ENCODE measurements around the gene GNL2. TPM values are rescaled to one million over a fixed set of nuclear protein-coding genes. Genes with fewer than 3 reads are reported as not detected.

GNL2 gene
- total RNA-seq, 1 experiment from 2014 or later: 106 TPM

DNA sequence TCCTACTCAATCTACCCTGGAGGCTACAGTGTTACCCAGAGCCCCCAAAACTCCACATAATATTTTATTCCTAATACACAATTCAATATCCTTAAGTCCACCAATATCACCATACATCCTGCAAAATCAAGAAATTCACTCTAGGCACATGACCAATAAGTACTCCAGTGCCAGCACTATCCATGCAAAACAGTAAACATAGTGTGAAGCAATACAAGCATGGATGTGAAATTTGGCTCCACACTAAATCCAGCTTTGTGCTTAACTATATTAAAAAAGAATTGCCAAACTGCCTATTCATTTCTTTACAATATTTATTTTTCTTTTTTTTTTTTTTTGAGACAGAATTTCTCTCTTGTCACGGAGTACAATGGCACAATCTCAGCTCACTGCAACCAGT, 78.2 kb downstream of the GNL2 start:
- Histone ChIP-seq H3K79me1 (ENCODE audit: insufficient read depth, low read depth, low read length, poor library complexity, severe bottlenecking) (no peaks in the 10 kb centered on the region), H2AK5ac (ENCODE audit: insufficient read length, low read length) (no peak overlapping the region), H3K14ac (ENCODE audit: insufficient read depth, low read length) (no peak overlapping the region), H4K8ac (replicated peaks; ENCODE audit: insufficient read length, low read depth, low read length) (no peak overlapping the region), H3K4ac (ENCODE audit: low read depth, low read length) (no peak overlapping the region), H3K4me1 (ENCODE audit: insufficient read depth, low read length) (no peaks in the 10 kb centered on the region), H2BK120ac (ENCODE audit: low read depth, low read length, poor library complexity, severe bottlenecking) (no peak overlapping the region), H2BK15ac (ENCODE audit: low read depth, low read length) (no peak overlapping the region), H3K18ac (ENCODE audit: insufficient read length, low read depth, low read length) (no peak overlapping the region), H3K9ac (ENCODE audit: extremely low read depth, insufficient read length, low read length) (no peak overlapping the region), H4K20me1 (ENCODE audit: control insufficient read depth, insufficient read depth, insufficient read length) (no peaks in the 10 kb centered on the region), H4K5ac (ENCODE audit: insufficient read length, low read depth, low read length) (no peak overlapping the region), H4K91ac (ENCODE audit: insufficient read length, low read depth, low read length) (no peak overlapping the region), H3K23me2 (ENCODE audit: insufficient read length, low read depth, low read length, poor library complexity, severe bottlenecking) (peaks cover 7% of the 10 kb centered on the region), H2BK20ac (ENCODE audit: low read depth, low read length, poor library complexity, severe bottlenecking) (no peak overlapping the region), H3K9me3 (ENCODE audit: control insufficient read depth, low read depth, low read length) (no peaks in the 10 kb centered on the region), H2BK5ac (ENCODE audit: insufficient read length, low read length) (no peak overlapping the region), H3K27me3 (ENCODE audit: insufficient read depth, low read length) (no peaks in the 10 kb centered on the region), H3K23ac (ENCODE audit: insufficient read length, low read depth, low read length) (no peak overlapping the region), H3K79me2 (ENCODE audit: insufficient read depth, low read length) (no peaks in the 10 kb centered on the region), H2BK12ac (ENCODE audit: insufficient read length, low read depth, low read length) (no peak overlapping the region), H3K56ac (ENCODE audit: insufficient read length, low read depth, low read length) (no peak overlapping the region), H3K4me2 (ENCODE audit: insufficient read depth, insufficient read length, low read length) (no peak overlapping the region), H2AFZ (ENCODE audit: low read length) (no peak overlapping the region), H3T11ph (ENCODE audit: low read length) (no peak overlapping the region), H3K27ac (ENCODE audit: insufficient read length, low read depth, low read length) (no peak overlapping the region)
- Mint-ChIP-seq H3K9me3 (peaks cover 0 to 9% of the 10 kb centered on the region in 2 experiments; a peak in 2 of 5 replicates), H3K27me3 (ENCODE audit: low read depth) (peaks cover 7% of the 10 kb centered on the region), H3K27ac (no peak overlapping the region), H3K4me3 (no peak overlapping the region), H3K4me1 (peaks cover 22 to 24% of the 10 kb centered on the region in 2 experiments), H3K36me3 (ENCODE audit: insufficient read depth in 1 of 3, low read depth in 3 of 3) (peaks cover 5 to 9% (median 8%) of the 10 kb centered on the region in 3 experiments; a peak in 5 of 7 replicates)
- no peak for DNase-seq
- TF ChIP-seq, protein P1, sequence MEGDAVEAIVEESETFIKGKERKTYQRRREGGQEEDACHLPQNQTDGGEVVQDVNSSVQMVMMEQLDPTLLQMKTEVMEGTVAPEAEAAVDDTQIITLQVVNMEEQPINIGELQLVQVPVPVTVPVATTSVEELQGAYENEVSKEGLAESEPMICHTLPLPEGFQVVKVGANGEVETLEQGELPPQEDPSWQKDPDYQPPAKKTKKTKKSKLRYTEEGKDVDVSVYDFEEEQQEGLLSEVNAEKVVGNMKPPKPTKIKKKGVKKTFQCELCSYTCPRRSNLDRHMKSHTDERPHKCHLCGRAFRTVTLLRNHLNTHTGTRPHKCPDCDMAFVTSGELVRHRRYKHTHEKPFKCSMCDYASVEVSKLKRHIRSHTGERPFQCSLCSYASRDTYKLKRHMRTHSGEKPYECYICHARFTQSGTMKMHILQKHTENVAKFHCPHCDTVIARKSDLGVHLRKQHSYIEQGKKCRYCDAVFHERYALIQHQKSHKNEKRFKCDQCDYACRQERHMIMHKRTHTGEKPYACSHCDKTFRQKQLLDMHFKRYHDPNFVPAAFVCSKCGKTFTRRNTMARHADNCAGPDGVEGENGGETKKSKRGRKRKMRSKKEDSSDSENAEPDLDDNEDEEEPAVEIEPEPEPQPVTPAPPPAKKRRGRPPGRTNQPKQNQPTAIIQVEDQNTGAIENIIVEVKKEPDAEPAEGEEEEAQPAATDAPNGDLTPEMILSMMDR (conservative IDR thresholded peaks at IDR 0.05): no peak
- no CpG with 5 or more reads among the region's 1 CpG for WGBS (ENCODE audit: extremely low coverage, insufficient read length, low lambda C conversion rate)

Other genes starting within 250 kb of the GNL2 start
- 6.7 and 6.8 TPM in 2 replicates for gene ZC3H12A, start 121.4 kb downstream of the GNL2 start, total RNA-seq (2021)
- gene MEAF6, start 81.2 kb downstream of the GNL2 start, total RNA-seq (2021): 48.8 and 51.6 TPM in 2 replicates
- 15.1 and 17.5 TPM in 2 replicates for gene SNIP1, start 41.6 kb downstream of the GNL2 start, total RNA-seq (2021)
- 18.0 and 18.9 TPM in 2 replicates for gene DNALI1, start 39.0 kb downstream of the GNL2 start, total RNA-seq (2021)
- 0.33 and 0.35 TPM in 2 replicates for gene RSPO1, start 39.0 kb upstream of the GNL2 start, total RNA-seq (2021)
- 47.7 and 48.5 TPM in 2 replicates for gene CDCA8, start 96.6 kb upstream of the GNL2 start, total RNA-seq (2021)
- gene EPHA10, start 169.2 kb upstream of the GNL2 start, total RNA-seq (2021): 0.42 and 0.96 TPM in 2 replicates
- 22.7 and 24.2 TPM in 2 replicates for gene MANEAL, start 197.9 kb upstream of the GNL2 start, total RNA-seq (2021)
- gene C1orf122, start 211.9 kb upstream of the GNL2 start, total RNA-seq (2021): 59.3 and 61.5 TPM in 2 replicates
- 28.0 and 28.6 TPM in 2 replicates for gene YRDC, start 212.3 kb upstream of the GNL2 start, total RNA-seq (2021)

Measured in H9 (cell line).